Esophagus squamous epithelium (tissue), 5 donors: ENCODE measurements around the gene KREMEN1. TPM values are rescaled to one million over a fixed set of nuclear protein-coding genes. Genes with fewer than 3 reads are reported as not detected.

ENCODE experiments used
- DNase-seq: peaks from one replicate; lab custom pipeline; 2025; lab: John Stamatoyannopoulos, UW
- H3K27ac ChIP-seq, 4 donors: fragments of 200-600 bp; sonication (generic); one replicate each; pipeline ENCODE4 v1.5.1; 2016 to 2019; ENCODE audit warnings: mild to moderate bottlenecking in 1 of 4
- H3K27me3 ChIP-seq, 4 donors: fragments of 200-600 bp; sonication (generic); 1 replicate in 3 of 4; 2 replicates in 1 of 4; pipeline versions ENCODE4 v1.5.1 to v1.6.0; 2017 to 2021; ENCODE audit warnings: antibody characterized with exemption in 1 of 4
- H3K36me3 ChIP-seq, 3 donors: fragments of 200-600 bp; sonication (generic); one replicate each; pipeline ENCODE4 v1.5.1; 2016 to 2019
- H3K4me1 ChIP-seq, 3 donors: fragments of 200-600 bp; sonication (generic); one replicate each; pipeline ENCODE4 v1.5.1; 2017 to 2019
- H3K4me3 ChIP-seq, 4 donors: fragments of 200-600 bp; sonication (generic); 1 replicate in 3 of 4; 2 replicates in 1 of 4; pipeline ENCODE4 v1.5.1; 2016 to 2019; ENCODE audit warnings: mild to moderate bottlenecking in 2 of 4, moderate library complexity in 1 of 4
- H3K9me3 ChIP-seq, 3 donors: fragments of 200-600 bp; sonication (generic); one replicate each; pipeline ENCODE4 v1.5.1; 2016 to 2019
- POLR2A ChIP-seq, 4 donors: fragments of 450-650 bp; IDR thresholded peaks; one replicate each; pipeline ENCODE4 v1.6.1; 2017; ENCODE audit warnings: antibody characterized with exemption in 4 of 4, mild to moderate bottlenecking in 4 of 4, moderate library complexity in 3 of 4
- WGBS, 2 donors: methylation state at CpG; one replicate each; pipeline ENCODE4 v1.1.5; 2018; 5-methylcytosine and 5-hydroxymethylcytosine counted together
- intact Hi-C: fragments of 100-400 bp; cut with DNase I; formaldehyde crosslinking; loops from one replicate; pipeline ENCODE4 v1.15.0; 2022
- total RNA-seq, 4 donors: library from RNA; depleted of rRNA; stranded (reverse); fragments of >200 nt; gene quantifications; one replicate each; pipeline ENCODE4 v1.1.0, GENCODE V29; 2016
- TF ChIP-seq, protein P1 (sequence below), 6 experiments: fragments of 450-650 bp in 4 of 6; fragments of 200-600 bp in 2 of 6; sonication (generic) in 2 of 6; IDR thresholded peaks; one replicate each; pipeline ENCODE4 v1.5.1; 2016 to 2019; ENCODE audit warnings: antibody characterized with exemption in 6 of 6, mild to moderate bottlenecking in 4 of 6, moderate library complexity in 4 of 6
- donor health status: DM: yes; HTN: yes; CAD: no.

Gene KREMEN1
- total RNA-seq, 4 donors from 2014 or later: 34.3 to 64.8 (median 47.7) TPM

GRCh38 chr22:29078036-29078868 is 5.4 kb downstream of the KREMEN1 start:
- Histone ChIP-seq H3K27ac (peak overlapping the region in 3 of 4 donors; percentile 39 to 64 (median 43)), H3K4me3 (no peak overlapping the region), H3K4me1 (peaks cover 21 to 90% (median 23%) of the 10 kb centered on the region in 3 donors), H3K9me3 (no peaks in the 10 kb centered on the region), H3K27me3 (peaks cover 0 to 5% (median 0%) of the 10 kb centered on the region in 4 donors), H3K36me3 (no peaks in the 10 kb centered on the region)
- WGBS, 2 donors: 77% methylated on average over 6 of the region's 6 CpGs
- no peak for DNase-seq
- TF ChIP-seq POLR2A (IDR thresholded peaks at IDR 0.05): no peak
- TF ChIP-seq, protein P1, sequence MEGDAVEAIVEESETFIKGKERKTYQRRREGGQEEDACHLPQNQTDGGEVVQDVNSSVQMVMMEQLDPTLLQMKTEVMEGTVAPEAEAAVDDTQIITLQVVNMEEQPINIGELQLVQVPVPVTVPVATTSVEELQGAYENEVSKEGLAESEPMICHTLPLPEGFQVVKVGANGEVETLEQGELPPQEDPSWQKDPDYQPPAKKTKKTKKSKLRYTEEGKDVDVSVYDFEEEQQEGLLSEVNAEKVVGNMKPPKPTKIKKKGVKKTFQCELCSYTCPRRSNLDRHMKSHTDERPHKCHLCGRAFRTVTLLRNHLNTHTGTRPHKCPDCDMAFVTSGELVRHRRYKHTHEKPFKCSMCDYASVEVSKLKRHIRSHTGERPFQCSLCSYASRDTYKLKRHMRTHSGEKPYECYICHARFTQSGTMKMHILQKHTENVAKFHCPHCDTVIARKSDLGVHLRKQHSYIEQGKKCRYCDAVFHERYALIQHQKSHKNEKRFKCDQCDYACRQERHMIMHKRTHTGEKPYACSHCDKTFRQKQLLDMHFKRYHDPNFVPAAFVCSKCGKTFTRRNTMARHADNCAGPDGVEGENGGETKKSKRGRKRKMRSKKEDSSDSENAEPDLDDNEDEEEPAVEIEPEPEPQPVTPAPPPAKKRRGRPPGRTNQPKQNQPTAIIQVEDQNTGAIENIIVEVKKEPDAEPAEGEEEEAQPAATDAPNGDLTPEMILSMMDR (IDR thresholded peaks at IDR 0.05): no peak
- intact Hi-C loops: no loop called here

DNA sequence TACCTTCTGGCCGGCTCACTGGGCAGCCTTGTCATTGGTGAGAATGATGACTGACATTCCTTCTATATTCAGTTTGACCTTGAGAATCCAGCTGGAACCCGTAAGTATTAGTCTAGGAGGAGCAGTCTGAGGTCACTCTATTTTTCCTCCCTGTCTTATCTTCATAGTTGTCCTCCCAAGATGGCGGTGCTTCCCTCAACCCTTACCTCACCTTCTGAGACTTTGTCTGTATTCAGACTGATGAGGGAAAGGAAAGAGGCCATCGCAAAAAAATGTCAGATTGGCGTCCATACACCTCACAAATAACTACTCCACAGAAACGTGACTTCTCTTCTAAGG is 6.0 kb downstream of the KREMEN1 start:
- H3K27me3 ChIP-seq: no peaks in the 10 kb centered on the region
- DNase-seq: no peak
- H3K36me3 ChIP-seq: no peaks in the 10 kb centered on the region
- no peak for TF ChIP-seq POLR2A (IDR thresholded peaks at IDR 0.05)
- TF ChIP-seq, protein P1 (IDR thresholded peaks at IDR 0.05): no peak
- H3K4me3 ChIP-seq: no peak overlapping the region
- intact Hi-C loops: no loop called here
- WGBS, 2 donors: 74 to 79% methylated on average over 6 of the region's 6 CpGs
- H3K27ac ChIP-seq: peak overlapping the region in 3 of 4 donors; percentile 39 to 64 (median 43)
- no peaks in the 10 kb centered on the region for H3K9me3 ChIP-seq
- H3K4me1 ChIP-seq: peaks cover 20 to 89% (median 23%) of the 10 kb centered on the region in 3 donors

DNA sequence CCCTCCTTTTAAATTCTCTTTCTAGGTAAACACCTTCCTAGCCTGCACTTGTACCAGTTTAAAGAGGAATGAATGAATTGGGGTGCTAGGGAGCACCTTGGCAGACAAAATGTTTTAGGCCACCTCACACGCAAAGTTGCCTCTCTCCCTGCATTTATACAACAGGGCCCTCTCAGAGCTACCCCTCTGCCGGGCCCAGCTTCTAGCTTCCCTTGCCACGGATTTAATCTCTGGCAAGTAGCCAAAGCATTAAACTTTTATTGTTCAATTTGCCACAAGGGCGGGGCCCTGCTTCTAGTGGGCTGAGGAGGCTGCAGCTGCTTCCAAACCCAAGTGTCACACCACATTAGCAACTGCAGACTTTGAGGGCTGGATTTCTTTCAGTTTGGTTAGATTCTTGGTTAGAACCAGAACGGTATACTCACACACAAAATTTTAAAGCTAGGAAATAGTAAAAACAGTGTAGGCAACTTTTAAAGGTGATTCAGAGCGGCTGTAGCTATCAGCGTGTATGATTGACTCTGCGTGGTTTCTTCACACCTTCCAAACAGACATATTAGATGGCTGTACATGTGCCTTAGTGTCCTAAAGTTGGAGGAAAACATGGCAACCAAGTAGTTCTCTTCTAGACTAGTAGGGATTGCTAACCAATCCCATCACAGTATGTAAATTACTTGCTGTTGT is 6.5 kb downstream of the KREMEN1 start:
- H3K9me3 ChIP-seq: no peaks in the 10 kb centered on the region
- H3K4me1 ChIP-seq: peaks cover 14 to 89% (median 21%) of the 10 kb centered on the region in 3 donors
- no peak for TF ChIP-seq POLR2A (IDR thresholded peaks at IDR 0.05)
- TF ChIP-seq, protein P1 (IDR thresholded peaks at IDR 0.05): no peak
- no peak for DNase-seq
- WGBS, 2 donors: 57 to 64% methylated on average over 7 to 8 of the region's 8 CpGs
- H3K4me3 ChIP-seq: no peak overlapping the region
- H3K36me3 ChIP-seq: no peaks in the 10 kb centered on the region
- intact Hi-C loops: no loop called here
- H3K27me3 ChIP-seq: no peaks in the 10 kb centered on the region
- H3K27ac ChIP-seq: peak overlapping the region in 3 of 4 donors; percentile 39 to 64 (median 43)

- no peak overlapping the region for H3K4me3 ChIP-seq
- TF ChIP-seq, protein P1 (IDR thresholded peaks at IDR 0.05): no peak
- no peak for TF ChIP-seq POLR2A (IDR thresholded peaks at IDR 0.05)
- H3K27ac ChIP-seq: peak overlapping the region in 2 of 4 donors; percentile 39 to 64
- 72 to 82% methylated on average over 7 of the region's 7 CpGs for WGBS, 2 donors
- DNase-seq: no peak
- H3K27me3 ChIP-seq: no peaks in the 10 kb centered on the region
- no peaks in the 10 kb centered on the region for H3K9me3 ChIP-seq
- H3K36me3 ChIP-seq: no peaks in the 10 kb centered on the region
- intact Hi-C loops: no loop called here
- H3K4me1 ChIP-seq: peaks cover 12 to 81% (median 12%) of the 10 kb centered on the region in 3 donors
These were observed 7.5 kb downstream of the KREMEN1 start for GRCh38 chr22:29080106-29080975.
